T-helper 1 cell (primary cell): ENCODE data around the gene CTSZ.
"Not testable (repeated sequence)": the region's sequence is repeated elsewhere in the genome, so short reads cannot be mapped to it uniquely, and the experiment has no call there.

Experiments
- DNase-seq, 5 donors: peaks; one replicate each; pipeline ENCODE4 v3.0.0-alpha.2; 2012 to 2020

Gene CTSZ

GRCh38 chr20:58996226-58996611 lies 10.8 kb downstream of the CTSZ start:
- no peak for DNase-seq

GRCh38 chr20:58995461-58996225 lies 11.4 kb downstream of the CTSZ start:
- no peak for DNase-seq

- DNase-seq = no peak
These were observed 12.5 kb downstream of the CTSZ start for GRCh38 chr20:58994390-58995159.

- no peak for DNase-seq
These were observed 13.5 kb downstream of the CTSZ start for GRCh38 chr20:58993332-58994248.

- DNase-seq = no peak
These were observed 14.1 kb downstream of the CTSZ start for GRCh38 chr20:58992911-58993310.

- no peak for DNase-seq
These were observed 15.3 kb downstream of the CTSZ start for GRCh38 chr20:58991715-58992114.

- no peak for DNase-seq
These were observed 16.2 kb downstream of the CTSZ start for GRCh38 chr20:58990651-58991445.

GRCh38 chr20:58989196-58989595 lies 17.9 kb downstream of the CTSZ start:
- no peak for DNase-seq

- DNase-seq = no peak
These were observed 18.5 kb downstream of the CTSZ start for GRCh38 chr20:58988565-58988882.

- DNase-seq = no peak
These were observed 19.1 kb downstream of the CTSZ start for GRCh38 chr20:58987790-58988564.

- DNase-seq = no peak
These were observed 20.0 kb downstream of the CTSZ start for GRCh38 chr20:58986968-58987517.

GRCh38 chr20:58986286-58986967 lies 20.6 kb downstream of the CTSZ start:
- DNase-seq = no peak

GRCh38 chr20:58985656-58986055 lies 21.4 kb downstream of the CTSZ start:
- DNase-seq = no peak

GRCh38 chr20:58984691-58985090 lies 22.4 kb downstream of the CTSZ start:
- no peak for DNase-seq

GRCh38 chr20:58983115-58983468 lies 24.0 kb downstream of the CTSZ start:
- DNase-seq = not testable (repeated sequence)

- DNase-seq = peak in 1 of 5 donors; percentile 35
These were observed 24.5 kb downstream of the CTSZ start for GRCh38 chr20:58982406-58983114.

GRCh38 chr20:58981628-58982364 lies 25.3 kb downstream of the CTSZ start:
- peak in 1 of 5 donors; percentile 23 for DNase-seq

GRCh38 chr20:58980711-58981627 lies 26.1 kb downstream of the CTSZ start, which contains the start of gene NELFCD:
NELFCD (plus strand) TSS chr20:58981256; CDS start chr20:58981310, 54 bp downstream.
- peak; percentile 80 to 90 (median 82) for DNase-seq
